Upper lobe of left lung (tissue), 4 donors: ENCODE measurements around the gene L3MBTL3.

ENCODE experiments used
- CTCF ChIP-seq, 6 experiments: fragments of 450-650 bp in 4 of 6; fragments of 200-600 bp in 2 of 6; sonication (generic) in 2 of 6; IDR thresholded peaks; one replicate each; pipeline ENCODE4 v1.5.1; 2016 to 2019; ENCODE audit warnings: antibody characterized with exemption in 6 of 6
- EP300 ChIP-seq, 4 donors: sonication (generic); formaldehyde crosslinking; IDR thresholded peaks; one replicate each; pipeline ENCODE4 v1.5.1; 2017; ENCODE audit warnings: antibody characterized with exemption in 4 of 4, control low read depth in 2 of 4
- POLR2A ChIP-seq, 4 donors: fragments of 450-650 bp; IDR thresholded peaks; one replicate each; pipeline ENCODE4 v1.5.1; 2016 to 2017; ENCODE audit warnings: antibody characterized with exemption in 4 of 4, mild to moderate bottlenecking in 2 of 4
- POLR2AphosphoS5 ChIP-seq, 2 donors: sonication (generic); formaldehyde crosslinking; IDR thresholded peaks; one replicate each; pipeline ENCODE4 v1.5.1; 2017; ENCODE audit warnings: antibody characterized with exemption in 2 of 2

GRCh38 chr6:130159956-130160355 lies 141.6 kb downstream of the L3MBTL3 start:
- no peak for TF ChIP-seq CTCF (IDR thresholded peaks at IDR 0.05)
- TF ChIP-seq POLR2A (IDR thresholded peaks at IDR 0.05) = no peak
- TF ChIP-seq EP300 (IDR thresholded peaks at IDR 0.05) = no peak
- TF ChIP-seq POLR2AphosphoS5 (IDR thresholded peaks at IDR 0.05) = no peak
